Measurements from ENCODE around the gene FDXR. TPM values are rescaled to one million over a fixed set of nuclear protein-coding genes. Genes with fewer than 3 reads are reported as not detected.

FDXR gene
- total and polyA plus RNA-seq, 2 of the 8 experiments (the other 6 are each of a cell fraction or from before 2014, with no cell fraction given): 24.2 to 31.4 TPM

DNA sequence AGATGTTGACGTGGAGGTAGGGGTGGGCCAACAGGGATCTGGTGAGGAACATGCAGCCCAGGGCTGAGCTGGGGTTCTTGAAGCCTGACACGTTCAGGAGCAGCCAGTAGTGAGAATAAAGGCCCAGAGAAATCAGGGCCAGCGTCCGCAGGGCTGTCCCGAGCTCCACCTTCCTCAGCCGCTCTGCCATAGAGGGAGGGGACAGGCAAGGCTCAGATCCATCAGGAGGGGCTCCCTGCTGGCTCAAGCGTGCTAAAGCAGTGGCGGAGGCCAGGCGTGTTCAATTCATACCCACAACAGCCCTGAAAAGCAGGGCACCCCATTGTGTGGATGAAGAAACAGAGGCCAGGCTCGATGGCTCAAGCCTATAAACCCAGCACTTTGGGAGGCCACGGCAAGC lies 8.3 kb upstream of the FDXR start:
- Histone ChIP-seq H3K4me2 (ENCODE audit: insufficient read depth in 1 of 2, low read depth in 2 of 2, low read length in 2 of 2) (no peak overlapping the region), H3K79me2 (ENCODE audit: control insufficient read depth in 1 of 2, insufficient read depth in 2 of 2, low read length in 2 of 2) (no peaks in the 10 kb centered on the region), H2BK120ac (replicated peaks; ENCODE audit: low read depth, low read length) (no peak overlapping the region), H2AFZ (ENCODE audit: low read length) (no peak overlapping the region), H2BK5ac (ENCODE audit: low read depth, low read length) (no peak overlapping the region), H3K14ac (ENCODE audit: insufficient read length) (no peak overlapping the region), H2BK15ac (ENCODE audit: low read length) (no peak overlapping the region), H3K4ac (replicated peaks; ENCODE audit: insufficient read length, low read depth, low read length) (no peak overlapping the region), H3K56ac (replicated peaks; ENCODE audit: insufficient read length, low read depth, low read length) (no peak overlapping the region), H4K20me1 (replicated peaks in 1 of 2; ENCODE audit: control insufficient read depth in 1 of 2, insufficient read depth in 2 of 2, low read length in 2 of 2) (no peaks in the 10 kb centered on the region), H3K9ac (replicated peaks in 1 of 4; ENCODE audit: extremely low read depth in 1 of 4, low read depth in 3 of 4, low read length in 3 of 4) (no peak overlapping the region), H4K8ac (ENCODE audit: extremely low read depth, insufficient read depth, low read length) (no peak overlapping the region; the same call in 1 of the 2 replicates), H3K4me3 (ENCODE audit: extremely low read depth in 1 of 4, insufficient read depth in 2 of 4, low read depth in 3 of 4, low read length in 4 of 4) (no peak overlapping the region), H3K79me1 (ENCODE audit: low read depth, low read length) (no peaks in the 10 kb centered on the region), H3K36me3 (ENCODE audit: control insufficient read depth in 2 of 4, insufficient read depth in 4 of 4, low read length in 3 of 4) (no peaks in the 10 kb centered on the region), H3K4me1 (replicated peaks in 1 of 4; ENCODE audit: control insufficient read depth in 3 of 4, insufficient read depth in 4 of 4, low read length in 3 of 4) (peaks cover 3 to 8% (median 5%) of the 10 kb centered on the region in 4 experiments; a peak in 6 of 7 replicates), H2BK20ac (ENCODE audit: low read length) (no peak overlapping the region), H3K23me2 (ENCODE audit: low read depth, low read length) (no peaks in the 10 kb centered on the region), H3K27ac (ENCODE audit: low read depth, low read length) (no peak overlapping the region), H3K18ac (ENCODE audit: extremely low read depth, low read length) (no peak overlapping the region), H3K9me3 (ENCODE audit: insufficient read depth in 2 of 2, low read depth in 1 of 2, low read length in 1 of 2) (no peaks in the 10 kb centered on the region), H3K23ac (ENCODE audit: insufficient read length) (no peak overlapping the region), H3K27me3 (replicated peaks in 1 of 4; ENCODE audit: control insufficient read depth in 3 of 4, extremely low read depth in 1 of 4, insufficient read depth in 3 of 4, low read length in 3 of 4) (peaks cover 0 to 2% (median 0%) of the 10 kb centered on the region in 4 experiments; a peak in 2 of 7 replicates), H2BK12ac (ENCODE audit: low read depth, low read length) (0 out of 2 replicates have a peak overlapping the region, but pooled peaks have one; percentile 3), H4K91ac (replicated peaks; ENCODE audit: insufficient read length, low read length) (no peak overlapping the region), H4K5ac (ENCODE audit: insufficient read length, low read depth, low read length) (no peak overlapping the region), H2AK5ac (ENCODE audit: low read depth, low read length) (no peak overlapping the region)
- POLR2A ChIA-PET (ENCODE audit: partially characterized antibody): interaction anchor here (1.2 to 2.3 kb wide), 2 partner anchors 8 to 41 kb away, joined by 3 to 12 read pairs; partner anchors contain the start of gene FDXR
- CTCF ChIA-PET (ENCODE audit: partially characterized antibody): interaction anchor here (0.7 to 81.0 kb wide), 9 partner anchors 9 to 143 kb away, joined by 3 to 2981 read pairs (median 5); partner anchors contain the start of genes GRIN2C, NAT9 and OTOP2
- WGBS, 2 experiments (ENCODE audit: extremely low coverage in 1 of 2, insufficient coverage in 1 of 2, insufficient read length in 1 of 2, insufficient replicate concordance in 2 of 2, low coverage in 1 of 2, low lambda C conversion rate in 2 of 2, missing lambda C conversion rate in 1 of 2): 92% methylated on average over 11 of the region's 11 CpGs; no CpG with 5 or more reads in 1 of the 2 experiments
- no peak for FAIRE-seq
- TF ChIP-seq RXRA (IDR thresholded peaks at IDR 0.05; ENCODE audit: insufficient read depth, low read depth, low read length): no peak
- no peak for DNase-seq (ENCODE audit: low read depth in 1 of 2, low spot score in 2 of 2)

Data from H1 (cell line).